Prostate gland (tissue), 2 donors: ENCODE results near the gene STMP1. TPM values are rescaled to one million over a fixed set of nuclear protein-coding genes. Genes with fewer than 3 reads are reported as not detected.

ENCODE experiments used
- DNase-seq: peaks from one replicate; pipeline ENCODE4 v3.0.0-alpha.2; 2019; ENCODE audit warnings: low spot score
- H3K27ac ChIP-seq, 2 donors: fragments of 200-600 bp; sonication (generic); 2 replicates each; pipeline ENCODE4 v1.5.1; 2017 to 2019
- H3K27me3 ChIP-seq: fragments of 200-600 bp; sonication (generic); replicated peaks from 2 replicates; pipeline ENCODE4 v1.5.1; 2019; ENCODE audit not compliant: insufficient read depth
- H3K36me3 ChIP-seq, 2 donors: fragments of 200-600 bp; sonication (generic); 1 replicate in 1 of 2; 2 replicates in 1 of 2; pipeline versions ENCODE4 v1.5.1 to v1.8.1; 2017 to 2019
- H3K4me1 ChIP-seq: fragments of 200-600 bp; sonication (generic); replicated peaks from 2 replicates; pipeline ENCODE4 v1.5.1; 2019
- H3K4me3 ChIP-seq, 2 donors: fragments of 200-600 bp; sonication (generic); 2 replicates each; pipeline ENCODE4 v1.5.1; 2017 to 2019
- H3K9me3 ChIP-seq: fragments of 200-600 bp; sonication (generic); 2 replicates; pipeline ENCODE4 v1.5.1; 2017
- POLR2A ChIP-seq: fragments of 450-650 bp; IDR thresholded peaks from one replicate; pipeline ENCODE4 v1.6.1; 2016; ENCODE audit warnings: antibody characterized with exemption, mild to moderate bottlenecking
- POLR2AphosphoS5 ChIP-seq: sonication (generic); formaldehyde crosslinking; IDR thresholded peaks from one replicate; pipeline ENCODE4 v1.6.1; 2017; ENCODE audit warnings: antibody characterized with exemption
- WGBS: methylation state at CpG from one replicate; pipeline ENCODE4 v1.1.5; 2018; 5-methylcytosine and 5-hydroxymethylcytosine counted together
- intact Hi-C: fragments of 100-400 bp; cut with DNase I; formaldehyde crosslinking; loops from one replicate; pipeline ENCODE4 v1.14.2; 2022
- total RNA-seq, 2 donors: library from RNA; depleted of rRNA; stranded (reverse); fragments of >200 nt; gene quantifications; one replicate each; pipeline ENCODE4 v1.1.0, GENCODE V29; 2016
- TF ChIP-seq, protein P1 (sequence below), 4 experiments: fragments of 200-600 bp in 2 of 4; fragments of 450-650 bp in 2 of 4; sonication (generic) in 2 of 4; IDR thresholded peaks; 1 replicate in 3 of 4; 2 replicates in 1 of 4; pipeline ENCODE4 v1.5.1; 2016 to 2019; ENCODE audit warnings: antibody characterized with exemption in 4 of 4, mild to moderate bottlenecking in 2 of 4, moderate library complexity in 2 of 4

STMP1 gene
- total RNA-seq, 2 donors from 2014 or later = 29.9 to 31.9 TPM

DNA sequence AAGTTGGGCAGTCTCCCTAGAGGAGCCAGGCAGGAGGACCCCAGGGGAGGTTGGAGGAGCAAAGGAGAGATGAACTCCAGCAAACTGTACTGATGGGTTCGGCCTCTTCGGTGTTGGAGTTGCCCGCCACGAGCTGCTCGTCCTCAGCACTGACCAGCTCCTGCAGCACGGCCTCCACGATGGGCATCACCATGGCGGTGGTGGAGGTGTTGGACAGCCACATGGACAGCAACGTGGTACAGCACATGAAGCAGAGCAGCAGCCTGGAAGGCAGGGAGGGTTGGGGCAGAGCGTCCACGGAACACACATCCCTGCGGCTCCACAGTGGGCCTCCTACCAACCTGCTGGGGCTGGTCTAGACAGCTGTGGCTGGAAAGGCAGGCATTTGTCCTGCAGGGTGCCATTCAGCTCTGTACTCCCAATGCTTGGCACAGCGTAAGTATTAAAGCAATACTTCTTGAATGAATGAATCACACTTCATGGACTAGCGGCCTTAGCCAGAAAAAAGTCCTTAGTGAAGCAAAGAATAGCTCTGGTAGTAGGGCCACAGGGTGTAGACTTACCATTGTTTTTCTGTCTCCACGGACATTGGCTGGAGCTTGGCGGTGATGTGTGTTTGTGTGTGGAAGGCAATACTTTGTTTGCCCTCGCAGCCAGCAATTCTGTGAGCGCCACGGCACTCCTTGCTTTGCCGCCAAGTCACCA, 43.9 kb downstream of the STMP1 start:
- 75% methylated on average over 17 of the region's 20 CpGs for WGBS
- Histone ChIP-seq H3K36me3 (no peaks in the 10 kb centered on the region), H3K27me3 (no peaks in the 10 kb centered on the region), H3K27ac (no peak overlapping the region), H3K4me3 (no peak overlapping the region), H3K9me3 (no peaks in the 10 kb centered on the region), H3K4me1 (no peaks in the 10 kb centered on the region)
- no peak for TF ChIP-seq POLR2AphosphoS5
- TF ChIP-seq POLR2A = no peak
- TF ChIP-seq, protein P1, sequence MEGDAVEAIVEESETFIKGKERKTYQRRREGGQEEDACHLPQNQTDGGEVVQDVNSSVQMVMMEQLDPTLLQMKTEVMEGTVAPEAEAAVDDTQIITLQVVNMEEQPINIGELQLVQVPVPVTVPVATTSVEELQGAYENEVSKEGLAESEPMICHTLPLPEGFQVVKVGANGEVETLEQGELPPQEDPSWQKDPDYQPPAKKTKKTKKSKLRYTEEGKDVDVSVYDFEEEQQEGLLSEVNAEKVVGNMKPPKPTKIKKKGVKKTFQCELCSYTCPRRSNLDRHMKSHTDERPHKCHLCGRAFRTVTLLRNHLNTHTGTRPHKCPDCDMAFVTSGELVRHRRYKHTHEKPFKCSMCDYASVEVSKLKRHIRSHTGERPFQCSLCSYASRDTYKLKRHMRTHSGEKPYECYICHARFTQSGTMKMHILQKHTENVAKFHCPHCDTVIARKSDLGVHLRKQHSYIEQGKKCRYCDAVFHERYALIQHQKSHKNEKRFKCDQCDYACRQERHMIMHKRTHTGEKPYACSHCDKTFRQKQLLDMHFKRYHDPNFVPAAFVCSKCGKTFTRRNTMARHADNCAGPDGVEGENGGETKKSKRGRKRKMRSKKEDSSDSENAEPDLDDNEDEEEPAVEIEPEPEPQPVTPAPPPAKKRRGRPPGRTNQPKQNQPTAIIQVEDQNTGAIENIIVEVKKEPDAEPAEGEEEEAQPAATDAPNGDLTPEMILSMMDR (IDR thresholded peaks at IDR 0.05) = no peak
- intact Hi-C loops = no loop called here
- DNase-seq = no peak

DNA sequence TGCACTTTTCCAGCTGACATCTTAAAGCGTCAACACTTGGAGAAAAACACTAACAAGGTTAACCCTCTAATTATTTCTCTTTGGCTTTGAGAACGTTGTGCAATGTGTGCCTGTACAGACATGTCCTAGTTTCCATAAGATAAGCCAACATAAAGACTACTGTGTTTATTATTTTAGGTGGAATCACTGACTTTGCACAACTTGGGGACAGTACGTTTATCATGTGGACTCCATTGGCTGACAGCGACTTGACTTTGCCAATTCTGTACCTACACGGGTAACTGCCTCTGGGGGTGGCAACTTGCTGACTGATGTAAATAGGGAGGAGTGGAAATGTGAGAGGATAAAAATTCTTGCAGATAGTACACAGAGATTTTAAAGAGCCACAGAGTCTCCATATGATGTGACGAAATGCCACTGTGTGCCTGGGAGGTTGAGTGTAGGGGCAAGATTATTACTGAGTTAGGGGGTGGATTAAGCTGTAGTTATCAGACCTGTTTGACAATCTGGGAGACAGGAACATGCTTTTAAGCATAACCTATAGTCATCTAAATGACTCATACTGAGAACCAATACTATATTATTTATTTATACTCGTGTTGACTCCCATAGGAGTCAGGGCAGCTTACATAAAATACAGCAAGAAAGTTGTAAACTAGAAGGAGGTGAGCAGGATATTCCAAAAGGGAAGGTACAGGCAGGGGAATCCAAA, 44.7 kb downstream of the STMP1 start:
- Histone ChIP-seq H3K27ac (no peak overlapping the region), H3K36me3 (no peaks in the 10 kb centered on the region), H3K9me3 (no peaks in the 10 kb centered on the region), H3K4me1 (no peaks in the 10 kb centered on the region), H3K4me3 (no peak overlapping the region), H3K27me3 (no peaks in the 10 kb centered on the region)
- intact Hi-C loops = no loop called here
- WGBS = 48% methylated on average over 7 of the region's 7 CpGs
- TF ChIP-seq POLR2AphosphoS5 (no peak), POLR2A (no peak)
- TF ChIP-seq, protein P1 (IDR thresholded peaks at IDR 0.05) = no peak
- no peak for DNase-seq

DNA sequence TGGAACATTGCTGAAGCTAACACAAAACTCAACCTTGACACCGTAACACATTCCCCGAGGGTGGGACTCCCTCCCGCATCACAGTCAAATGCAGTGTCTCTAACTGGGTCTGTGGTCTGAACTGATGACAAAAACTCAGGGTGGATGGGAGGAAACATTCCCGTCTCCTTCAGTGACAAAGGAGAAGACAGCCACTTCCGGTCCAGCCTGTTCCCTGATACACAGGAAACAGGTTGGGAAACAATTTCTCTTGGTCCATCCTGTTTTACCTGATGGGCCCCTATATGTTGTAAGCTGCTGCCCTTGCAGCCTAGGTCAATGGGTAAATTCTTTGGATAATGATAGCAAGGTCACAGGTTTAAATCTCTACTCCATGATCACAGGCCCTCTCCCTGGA, 45.3 kb downstream of the STMP1 start:
- Histone ChIP-seq H3K27ac (no peak overlapping the region), H3K4me1 (no peaks in the 10 kb centered on the region), H3K9me3 (no peaks in the 10 kb centered on the region), H3K27me3 (no peaks in the 10 kb centered on the region), H3K4me3 (no peak overlapping the region), H3K36me3 (no peaks in the 10 kb centered on the region)
- TF ChIP-seq, protein P1 (IDR thresholded peaks at IDR 0.05) = no peak
- TF ChIP-seq POLR2A (no peak), POLR2AphosphoS5 (no peak)
- intact Hi-C loops = no loop called here
- DNase-seq = no peak
- 74% methylated on average over 5 of the region's 5 CpGs for WGBS

DNA sequence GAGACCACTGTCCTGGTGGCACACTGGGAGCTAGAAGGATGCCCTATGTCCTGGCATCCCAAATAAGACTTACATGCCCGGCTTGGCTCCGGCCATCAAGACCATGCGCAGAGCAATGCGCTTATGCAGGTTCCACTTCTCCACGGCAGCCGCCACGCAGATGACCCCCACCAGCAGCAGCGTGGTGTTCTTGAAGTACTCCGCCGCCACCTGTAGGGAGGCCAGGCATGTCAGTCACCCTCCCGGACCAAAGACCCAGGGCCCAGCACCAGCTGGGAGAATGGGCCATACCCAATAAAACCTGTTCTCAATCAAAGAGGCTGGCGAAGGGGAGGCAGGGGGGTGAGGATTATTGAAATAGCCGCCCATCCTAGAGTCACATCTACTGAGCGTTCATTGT, 45.7 kb downstream of the STMP1 start:
- intact Hi-C loops = no loop called here
- no peak for DNase-seq
- Histone ChIP-seq H3K4me3 (no peak overlapping the region), H3K36me3 (no peaks in the 10 kb centered on the region), H3K9me3 (no peaks in the 10 kb centered on the region), H3K27ac (no peak overlapping the region), H3K27me3 (no peaks in the 10 kb centered on the region), H3K4me1 (no peaks in the 10 kb centered on the region)
- TF ChIP-seq, protein P1 (IDR thresholded peaks at IDR 0.05) = no peak
- TF ChIP-seq POLR2A = no peak
- no peak for TF ChIP-seq POLR2AphosphoS5
- 96% methylated on average over 14 of the region's 14 CpGs for WGBS

DNA sequence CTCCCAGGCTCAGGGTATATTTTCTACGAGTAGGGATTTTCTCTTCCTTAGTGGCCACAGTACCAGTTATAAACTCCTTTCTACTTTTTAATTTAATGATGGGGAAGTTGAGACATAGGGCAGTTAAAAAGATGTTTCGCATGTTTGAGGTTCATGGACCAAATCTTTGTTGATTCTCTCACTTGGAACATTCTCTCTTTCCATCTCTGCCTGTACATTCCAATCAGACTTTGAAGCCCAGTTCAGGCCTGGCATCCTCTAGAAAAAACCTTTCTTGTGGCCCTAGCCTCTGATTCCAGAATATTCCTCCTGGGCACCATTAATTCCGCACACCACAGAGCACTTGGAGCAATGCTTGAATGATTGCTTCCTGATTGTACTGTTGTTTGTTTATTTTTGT, 47.2 kb downstream of the STMP1 start:
- intact Hi-C loops = no loop called here
- Histone ChIP-seq H3K27me3 (no peaks in the 10 kb centered on the region), H3K9me3 (no peaks in the 10 kb centered on the region), H3K4me1 (no peaks in the 10 kb centered on the region), H3K4me3 (no peak overlapping the region), H3K27ac (no peak overlapping the region), H3K36me3 (no peaks in the 10 kb centered on the region)
- TF ChIP-seq POLR2AphosphoS5 = no peak
- TF ChIP-seq, protein P1 (IDR thresholded peaks at IDR 0.05) = no peak
- no peak for TF ChIP-seq POLR2A
- no peak for DNase-seq
- 95% methylated on average over 3 of the region's 3 CpGs for WGBS
